Stimulated activated CD8-positive, alpha-beta memory T cell treated with anti-CD3 and anti-CD28 coated beads, Interleukin-2, amount 100 ng/mL, for 48 hours (primary cell): ENCODE results near the gene BCL6B.
"Not testable (repeated sequence)": the region's sequence is repeated elsewhere in the genome, so short reads cannot be mapped to it uniquely, and the experiment has no call there.

Experiments
- DNase-seq, 2 donors: peaks; one replicate each; pipeline ENCODE4 v3.0.0-alpha.2; 2020; ENCODE audit warnings: low read depth in 2 of 2

The BCL6B gene, protein sequence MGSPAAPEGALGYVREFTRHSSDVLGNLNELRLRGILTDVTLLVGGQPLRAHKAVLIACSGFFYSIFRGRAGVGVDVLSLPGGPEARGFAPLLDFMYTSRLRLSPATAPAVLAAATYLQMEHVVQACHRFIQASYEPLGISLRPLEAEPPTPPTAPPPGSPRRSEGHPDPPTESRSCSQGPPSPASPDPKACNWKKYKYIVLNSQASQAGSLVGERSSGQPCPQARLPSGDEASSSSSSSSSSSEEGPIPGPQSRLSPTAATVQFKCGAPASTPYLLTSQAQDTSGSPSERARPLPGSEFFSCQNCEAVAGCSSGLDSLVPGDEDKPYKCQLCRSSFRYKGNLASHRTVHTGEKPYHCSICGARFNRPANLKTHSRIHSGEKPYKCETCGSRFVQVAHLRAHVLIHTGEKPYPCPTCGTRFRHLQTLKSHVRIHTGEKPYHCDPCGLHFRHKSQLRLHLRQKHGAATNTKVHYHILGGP

DNA sequence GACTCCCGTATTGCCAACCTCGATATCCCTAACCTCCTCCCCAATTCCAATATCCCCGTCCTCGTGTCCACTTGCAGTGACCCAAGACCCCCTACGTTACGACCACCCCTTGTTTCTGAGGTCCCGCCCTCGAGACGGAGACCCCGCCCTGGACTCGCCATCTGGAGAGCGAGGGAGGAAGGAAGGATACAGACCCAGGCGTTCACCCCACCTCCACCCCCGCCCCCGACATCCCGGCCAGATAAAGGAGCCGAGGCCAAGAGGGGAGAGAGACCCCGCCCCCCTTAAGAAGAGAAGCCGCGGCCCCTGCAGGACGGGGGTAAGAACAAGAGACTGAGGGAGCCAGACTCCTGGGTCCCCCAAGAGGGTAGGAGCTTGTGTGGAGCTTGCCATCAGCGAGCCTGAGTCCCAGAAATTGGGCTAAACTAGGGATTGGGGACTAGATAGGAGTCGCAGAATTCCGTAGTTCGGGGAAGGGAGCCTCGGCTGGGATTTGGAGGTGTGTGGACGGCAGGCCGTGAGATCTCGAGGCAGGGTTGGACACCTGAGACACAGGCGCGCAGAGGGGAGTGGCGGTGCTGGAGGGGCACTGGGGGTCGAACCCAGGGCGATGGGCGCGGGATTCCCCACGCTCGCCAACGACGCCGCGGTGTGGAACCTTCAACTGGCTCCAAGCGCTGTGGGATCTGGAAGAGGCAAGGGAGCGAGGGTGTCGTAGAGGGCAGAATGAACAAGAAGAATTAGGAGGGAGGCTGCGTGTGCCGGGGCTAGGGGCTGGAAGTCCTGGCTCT lies at the start of gene BCL6B:
Gene BCL6B (plus strand): TSS at position 270 of the 791 bp plus-strand sequence. CDS start 622 bp downstream, outside the sequence.
- no peak for DNase-seq

DNA sequence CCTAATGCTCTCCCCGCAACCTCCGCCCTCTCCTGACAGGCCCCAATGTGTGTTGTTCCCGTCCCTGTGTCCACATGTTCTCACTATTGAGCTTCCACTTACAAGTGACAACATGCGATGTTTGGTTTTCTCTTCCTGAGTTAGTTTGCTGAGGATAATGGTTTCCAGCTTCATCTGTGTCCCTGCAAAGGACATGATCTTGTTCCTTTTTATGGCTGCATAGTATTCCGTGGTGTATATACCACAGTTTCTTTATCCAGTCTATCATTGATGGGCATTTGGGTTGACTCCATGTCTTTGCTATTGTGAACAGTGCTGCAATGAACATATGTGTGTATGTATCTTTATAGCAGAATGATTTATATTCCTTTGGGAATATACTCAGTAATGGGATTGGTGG lies 43.4 kb upstream of the BCL6B start:
- not testable (repeated sequence) for DNase-seq

DNA sequence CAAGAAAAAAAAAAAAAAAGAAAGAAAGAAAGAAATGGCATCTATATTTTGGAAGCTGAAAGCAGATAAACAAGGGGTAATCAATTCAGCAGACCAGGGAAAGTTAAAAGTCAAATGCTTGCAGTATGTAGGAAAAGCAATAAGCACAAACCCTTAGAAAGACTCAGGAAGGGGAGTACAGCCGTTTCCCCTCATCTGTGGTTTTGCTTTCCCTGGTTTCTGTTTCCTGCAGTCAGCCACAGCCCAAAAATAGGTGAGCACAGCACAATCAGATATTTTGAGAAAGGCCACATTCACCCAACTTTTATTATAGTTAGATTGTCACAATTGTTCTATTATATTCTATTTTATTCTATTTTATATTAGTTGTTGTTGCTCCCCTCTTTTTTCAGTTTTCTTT lies 41.4 kb upstream of the BCL6B start:
- DNase-seq = no peak

DNA sequence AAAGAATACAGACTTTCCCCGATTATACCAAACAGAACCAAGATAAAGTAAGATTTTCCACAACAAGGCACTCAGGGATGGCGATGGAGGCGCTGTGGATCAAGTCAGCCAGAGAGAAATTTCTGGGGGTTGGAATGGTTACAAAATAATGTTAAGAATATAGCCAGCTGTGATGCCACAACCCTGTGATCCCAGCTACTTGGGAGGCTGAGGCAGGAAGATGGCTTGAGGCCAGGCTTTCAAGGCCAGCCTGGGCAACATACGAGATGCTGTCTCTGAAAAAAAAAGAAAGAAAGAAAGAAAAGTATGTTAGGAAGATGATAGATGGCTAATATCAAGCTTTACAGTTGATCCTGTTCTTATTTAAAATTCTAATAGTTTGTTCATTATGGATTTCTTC lies 37.6 kb upstream of the BCL6B start:
- DNase-seq = no peak

DNA sequence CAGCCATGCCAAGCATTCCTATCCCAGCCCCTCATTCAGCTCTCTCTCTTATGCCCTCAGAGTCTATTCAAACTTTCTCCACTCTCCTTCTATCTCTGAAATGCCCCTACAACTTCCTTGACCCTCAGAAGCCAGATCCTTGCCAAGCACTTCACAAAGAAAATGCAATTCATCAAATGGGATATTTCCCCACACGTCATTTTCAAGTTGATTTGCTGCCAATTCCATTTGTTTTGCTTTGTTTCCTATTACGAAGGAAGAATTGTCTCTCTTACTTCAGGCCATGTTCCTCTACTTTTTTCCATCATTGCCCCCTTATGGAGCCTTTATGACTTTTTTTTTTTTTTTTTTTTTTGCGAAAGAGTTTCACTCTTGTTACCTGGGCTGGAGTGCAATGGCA lies 36.2 kb upstream of the BCL6B start:
- DNase-seq = no peak

DNA sequence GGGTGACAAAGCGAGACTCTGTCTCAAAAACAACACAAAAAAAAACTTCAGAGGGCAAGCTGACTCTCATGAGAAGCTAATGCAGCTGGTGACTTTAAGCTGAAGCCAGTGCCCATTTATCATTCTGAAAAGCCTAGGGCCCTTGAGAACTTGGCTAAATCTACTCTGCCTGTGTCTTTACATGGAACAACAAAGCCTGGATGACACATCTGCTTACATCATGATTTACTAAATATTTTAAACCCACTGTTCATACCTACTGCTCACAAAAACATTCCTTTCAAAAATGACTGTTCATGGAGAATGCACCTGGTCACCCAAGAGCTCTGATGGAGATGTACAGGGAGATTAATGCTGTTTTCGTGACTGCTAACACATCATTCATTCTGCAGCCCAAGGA lies 33.1 kb upstream of the BCL6B start:
- DNase-seq = no peak

DNA sequence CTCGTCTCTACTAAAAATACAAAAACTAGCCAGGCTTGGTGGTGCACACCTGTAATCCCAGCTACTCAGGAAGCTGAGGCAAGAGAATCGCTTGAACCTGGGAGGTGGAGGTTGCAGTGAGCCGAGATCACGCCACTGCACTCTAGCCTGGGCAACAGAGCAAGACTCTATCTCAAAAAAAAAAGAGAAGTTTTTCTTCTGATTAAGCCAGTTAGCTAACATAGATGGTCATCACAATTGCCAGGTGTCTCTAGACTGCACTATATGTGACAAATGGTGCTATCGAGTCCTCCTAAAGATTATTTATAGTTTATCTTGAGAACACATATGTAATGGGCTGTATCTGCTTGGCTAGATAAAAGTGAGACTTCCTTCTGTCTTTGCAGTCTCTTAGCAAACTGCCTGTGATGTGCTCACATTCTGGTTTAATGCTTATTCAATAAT lies 29.2 kb upstream of the BCL6B start:
- not testable (repeated sequence) for DNase-seq

DNA sequence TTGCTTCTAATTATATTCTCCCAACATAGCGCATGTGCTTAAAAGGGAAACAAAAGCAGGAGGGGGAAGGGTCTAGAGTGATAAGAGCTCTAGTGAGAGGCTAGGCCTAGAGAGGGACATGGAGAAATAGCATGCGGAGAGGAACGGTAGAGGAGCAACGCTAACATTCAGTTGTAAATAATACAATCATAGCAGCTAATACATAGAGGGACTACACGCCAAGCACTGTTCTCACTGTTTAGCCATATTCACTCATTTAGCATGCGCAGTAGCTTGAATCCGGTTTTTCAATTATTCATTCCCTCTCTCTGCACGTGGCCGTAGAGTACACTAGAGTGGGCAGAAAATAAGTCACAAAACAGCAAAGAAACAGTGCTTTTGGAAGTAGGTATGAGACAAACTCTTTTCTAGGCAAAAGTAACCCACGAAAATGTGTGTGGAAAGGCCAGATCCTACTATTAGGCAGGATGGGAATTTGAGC lies 28.7 kb upstream of the BCL6B start:
- DNase-seq = no peak

DNA sequence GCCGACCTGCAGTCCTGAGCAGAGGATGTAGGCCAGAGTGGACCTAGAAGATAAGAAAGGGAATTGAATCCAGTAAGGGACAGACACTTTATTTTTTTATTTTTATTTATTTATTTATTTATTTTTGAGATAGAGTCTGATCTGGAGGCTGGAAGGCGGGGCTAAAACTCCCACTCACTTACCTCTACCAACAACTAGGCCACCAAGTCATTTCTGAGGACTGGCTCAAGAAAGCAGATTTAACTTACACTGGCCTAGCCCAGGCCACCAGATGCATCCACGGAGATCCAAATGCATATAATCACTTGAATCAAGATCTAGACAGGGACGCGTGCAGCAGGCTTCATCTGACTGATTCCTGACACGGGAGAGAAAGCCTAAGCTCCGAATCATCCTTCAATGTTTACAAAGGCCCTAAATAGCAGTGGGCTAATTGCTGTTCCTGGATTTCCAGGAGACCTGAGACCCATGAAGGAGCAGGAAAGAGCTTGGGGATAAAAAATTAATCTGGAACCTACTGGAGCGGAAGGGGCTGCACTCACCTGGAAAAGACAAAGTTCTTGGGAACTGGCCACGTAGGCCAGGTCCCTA lies 28.1 kb upstream of the BCL6B start:
- DNase-seq = no peak

DNA sequence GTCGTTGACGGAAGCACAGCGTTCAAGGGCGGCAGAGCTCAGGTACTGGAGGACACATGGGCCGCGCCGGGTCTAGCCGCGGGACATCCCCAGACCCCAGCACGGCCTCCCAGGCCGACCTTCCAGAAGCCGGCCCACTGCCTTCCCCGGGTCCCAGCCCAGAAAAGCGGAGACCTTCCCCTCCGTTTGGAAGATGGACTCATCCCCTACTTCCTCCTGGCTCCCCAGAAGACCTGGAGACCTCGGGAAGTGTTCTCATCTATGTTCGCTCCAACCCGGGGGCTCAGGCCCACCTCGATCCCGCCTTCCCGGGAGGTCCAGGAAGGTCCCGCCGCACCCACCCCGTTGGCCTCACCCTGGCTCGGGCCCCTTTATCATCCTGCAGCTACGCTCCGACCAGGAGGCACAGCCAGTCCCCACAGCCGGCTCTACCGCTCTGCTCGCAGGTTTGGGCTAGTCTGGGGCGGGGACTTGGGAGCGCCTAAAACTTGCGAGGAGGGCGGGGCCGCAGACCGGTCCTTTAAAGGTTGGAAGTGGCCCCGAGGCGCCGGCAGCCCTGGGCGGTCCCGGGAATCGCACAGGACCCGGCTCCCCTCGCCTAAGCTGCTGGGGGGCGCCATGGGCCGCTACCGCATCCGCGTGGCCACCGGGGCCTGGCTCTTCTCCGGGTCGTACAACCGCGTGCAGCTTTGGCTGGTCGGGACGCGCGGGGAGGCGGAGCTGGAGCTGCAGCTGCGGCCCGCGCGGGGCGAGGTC lies 27.2 kb upstream of the BCL6B start, which contains the start of gene ALOX12:
Gene ALOX12 (plus strand): TSS at position 550 of the 756 bp plus-strand sequence. CDS start 69 bp downstream, at position 619.
- DNase-seq = no peak

DNA sequence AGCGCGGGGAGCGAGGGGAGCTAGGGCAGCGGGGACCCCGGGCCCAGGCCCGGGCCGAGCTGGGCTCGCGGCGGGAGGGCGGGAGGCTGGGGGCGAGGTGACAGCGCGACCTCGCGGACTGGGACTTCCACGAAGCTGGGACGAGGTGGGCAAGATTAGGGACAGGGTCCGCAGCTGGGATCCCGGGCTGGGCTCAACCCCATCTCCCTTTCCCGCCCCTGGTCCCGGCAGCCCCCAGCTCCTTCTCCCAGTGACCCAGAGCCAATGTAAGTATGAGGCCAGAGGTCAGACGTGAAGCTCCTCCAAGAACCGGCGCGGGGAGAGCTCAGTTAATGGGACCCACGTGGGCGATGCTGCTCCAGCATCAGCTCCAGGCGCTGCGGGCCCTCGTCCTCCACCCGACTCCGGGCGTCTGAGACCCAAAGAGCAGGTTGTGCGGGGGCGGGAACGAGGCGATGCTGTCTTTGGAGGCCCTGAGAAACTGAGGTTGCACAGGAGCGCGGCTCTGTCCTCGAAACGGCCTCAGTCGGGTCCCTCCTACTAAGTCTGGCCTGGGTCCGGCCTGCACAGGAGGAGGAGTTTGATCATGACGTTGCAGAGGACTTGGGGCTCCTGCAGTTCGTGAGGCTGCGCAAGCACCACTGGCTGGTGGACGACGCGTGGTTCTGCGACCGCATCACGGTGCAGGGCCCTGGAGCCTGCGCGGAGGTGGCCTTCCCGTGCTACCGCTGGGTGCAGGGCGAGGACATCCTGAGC lies 26.4 kb upstream of the BCL6B start:
- no peak for DNase-seq

DNA sequence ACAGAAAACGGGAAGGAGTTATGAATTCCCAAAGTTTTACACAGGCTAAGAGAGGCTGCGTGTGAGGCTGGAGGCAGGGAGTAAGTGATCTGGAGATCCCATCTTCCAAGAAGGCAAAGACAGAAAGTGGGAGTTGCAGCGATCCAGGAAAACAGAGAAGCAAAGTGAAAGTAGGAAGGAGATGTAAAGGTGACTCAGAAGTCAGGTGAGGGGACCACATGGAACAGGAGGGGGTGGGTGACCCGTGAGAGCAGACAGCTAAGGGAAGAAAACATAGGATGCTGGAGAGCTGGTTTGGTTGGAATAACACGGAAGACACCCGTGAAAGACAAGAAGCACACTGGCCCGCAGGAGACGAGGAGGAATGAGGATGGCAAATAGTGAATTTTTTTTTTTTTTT lies 25.7 kb upstream of the BCL6B start:
- DNase-seq = no peak

DNA sequence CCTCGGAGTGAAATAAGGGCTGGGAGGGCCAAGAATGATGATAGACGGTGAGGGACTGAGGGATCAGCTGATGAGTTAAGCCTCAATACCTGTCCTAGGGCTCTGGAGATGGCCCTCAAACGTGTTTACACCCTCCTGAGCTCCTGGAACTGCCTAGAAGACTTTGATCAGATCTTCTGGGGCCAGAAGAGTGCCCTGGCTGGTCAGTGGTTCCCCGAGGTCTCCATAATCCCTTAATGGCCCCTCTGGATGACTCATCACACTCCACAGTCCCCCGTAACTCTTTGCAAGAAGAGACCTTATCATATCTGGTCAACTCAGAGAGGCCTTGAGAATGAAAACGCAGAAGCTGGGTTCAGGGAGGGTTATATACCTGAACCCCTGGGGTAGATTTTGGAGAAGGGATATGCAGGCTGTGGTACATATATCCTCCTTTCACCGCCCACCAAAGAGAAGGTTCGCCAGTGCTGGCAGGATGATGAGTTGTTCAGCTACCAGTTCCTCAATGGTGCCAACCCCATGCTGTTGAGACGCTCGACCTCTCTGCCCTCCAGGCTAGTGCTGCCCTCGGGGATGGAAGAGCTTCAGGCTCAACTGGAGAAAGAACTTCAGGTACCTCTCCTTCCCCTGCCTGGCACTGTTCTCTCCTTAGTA lies 23.9 kb upstream of the BCL6B start:
- DNase-seq = no peak

DNA sequence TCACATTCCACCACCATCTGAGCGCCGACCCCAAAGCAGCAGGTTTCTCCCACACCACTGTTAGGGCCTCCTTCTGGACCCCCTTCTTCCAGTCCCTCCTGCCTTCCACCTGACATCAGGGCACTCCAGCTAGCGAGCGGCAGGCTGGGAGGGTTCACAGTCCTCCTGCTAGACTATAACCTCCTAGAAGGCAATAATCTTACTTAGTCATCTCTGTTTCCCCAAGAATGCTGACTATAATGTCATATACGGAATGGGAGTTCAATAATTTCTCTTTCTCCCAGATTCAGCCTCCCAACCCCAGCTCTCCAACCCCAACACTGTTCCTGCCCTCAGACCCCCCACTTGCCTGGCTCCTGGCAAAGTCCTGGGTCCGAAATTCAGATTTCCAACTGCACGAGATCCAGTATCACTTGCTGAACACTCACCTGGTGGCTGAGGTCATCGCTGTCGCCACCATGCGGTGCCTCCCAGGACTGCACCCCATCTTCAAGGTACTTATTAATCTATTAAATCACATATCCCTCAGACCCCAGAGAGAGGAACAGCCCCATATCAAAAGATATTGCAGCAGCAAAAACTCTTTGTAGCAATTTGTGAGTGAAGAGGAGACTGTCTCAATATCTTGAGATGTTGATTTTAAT lies 21.4 kb upstream of the BCL6B start:
- peak in 1 of 2 donors; percentile 49 for DNase-seq

DNA sequence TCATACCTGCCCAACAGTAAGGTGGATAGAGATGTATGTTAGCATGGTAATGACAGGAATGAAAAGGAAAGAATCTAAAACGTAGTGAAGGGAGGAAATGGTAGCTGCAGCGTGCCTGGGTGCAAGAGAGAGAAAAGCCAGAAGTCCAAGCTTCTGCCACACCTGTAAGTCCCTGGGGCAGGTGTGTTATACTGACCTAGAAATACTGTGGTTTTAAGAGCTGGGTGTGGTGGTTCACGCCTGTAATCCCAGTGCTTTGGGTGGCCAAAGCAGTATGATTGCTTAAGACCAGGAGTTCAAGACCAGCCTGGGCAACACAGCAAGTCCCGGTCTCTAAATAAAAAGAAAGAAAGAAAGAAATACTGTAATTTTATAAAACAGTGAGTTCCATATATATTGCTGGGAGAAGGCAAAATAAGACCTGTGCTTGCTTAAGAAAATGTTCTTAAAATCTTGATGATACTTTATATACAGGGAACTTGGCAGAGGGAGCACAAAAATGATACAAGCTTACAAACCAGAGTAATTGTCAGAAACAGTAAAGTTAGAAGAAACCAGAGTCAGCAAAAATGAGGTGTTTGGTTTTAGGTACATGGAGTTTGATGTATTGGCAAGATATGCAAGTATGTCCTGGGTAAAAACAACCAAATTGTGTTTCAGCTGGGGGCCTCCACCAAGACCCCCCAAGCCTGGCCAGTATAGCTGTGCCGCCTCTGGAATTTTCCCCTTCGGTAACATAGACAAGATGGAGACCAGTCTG lies 20.4 kb upstream of the BCL6B start:
- DNase-seq = no peak

DNA sequence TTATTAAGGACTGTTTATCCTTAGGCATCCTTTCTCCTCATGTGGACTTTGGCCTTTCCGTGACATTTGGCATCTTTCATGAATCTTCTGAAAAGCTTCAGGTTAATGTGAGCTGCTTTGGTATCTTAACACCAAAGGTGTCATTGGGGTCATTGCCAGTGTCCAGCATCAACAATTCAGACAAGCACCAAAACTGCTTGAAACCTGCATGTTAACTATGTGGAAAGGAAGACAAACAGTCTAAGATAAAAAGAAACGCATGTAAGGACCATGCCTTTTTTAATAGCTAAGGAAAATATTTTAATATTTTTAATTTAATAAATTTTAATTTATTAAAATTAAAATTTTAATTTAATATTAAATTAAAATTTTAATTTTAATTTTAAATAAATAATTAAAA lies 19.1 kb upstream of the BCL6B start:
- DNase-seq = no peak

DNA sequence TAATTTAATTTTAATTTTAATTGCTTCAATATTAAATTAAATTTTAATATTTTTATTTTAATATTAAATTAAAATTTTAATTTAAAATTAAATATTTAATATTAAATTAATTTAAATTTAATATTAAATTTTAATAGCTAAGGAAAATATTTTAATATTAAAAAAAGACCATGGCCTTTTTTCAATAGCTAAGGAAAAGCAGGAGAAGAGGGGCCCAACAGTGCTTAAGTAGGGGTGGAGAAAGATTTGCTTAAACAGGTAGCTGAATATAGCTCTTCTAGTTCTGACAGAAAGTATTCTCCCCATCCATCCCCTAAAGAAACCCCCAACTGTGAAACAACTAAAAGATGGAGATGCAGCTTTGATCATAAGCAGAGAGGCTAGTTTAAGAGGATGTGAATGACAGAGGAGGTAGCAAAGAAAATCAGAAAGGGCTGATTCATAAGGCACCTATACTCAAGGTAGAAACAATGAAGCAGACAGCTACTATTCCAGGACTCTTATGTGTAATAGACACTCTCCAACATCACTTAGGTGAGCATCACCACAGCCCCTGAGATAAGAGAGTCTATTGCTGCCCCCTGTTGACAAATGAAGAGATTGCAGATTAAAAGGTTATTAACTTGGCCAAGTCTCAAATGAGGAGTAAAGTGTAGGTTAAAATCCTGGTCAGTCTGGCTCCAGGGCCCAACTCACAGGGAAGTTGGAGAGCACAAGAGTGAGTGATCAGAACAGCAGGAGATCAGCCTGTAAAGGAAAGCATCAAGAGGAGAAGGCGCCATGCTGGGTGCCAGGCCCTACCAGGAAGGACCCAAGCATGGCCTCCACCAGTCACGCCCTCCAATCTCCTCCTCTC lies 18.2 kb upstream of the BCL6B start:
- DNase-seq = no peak

DNA sequence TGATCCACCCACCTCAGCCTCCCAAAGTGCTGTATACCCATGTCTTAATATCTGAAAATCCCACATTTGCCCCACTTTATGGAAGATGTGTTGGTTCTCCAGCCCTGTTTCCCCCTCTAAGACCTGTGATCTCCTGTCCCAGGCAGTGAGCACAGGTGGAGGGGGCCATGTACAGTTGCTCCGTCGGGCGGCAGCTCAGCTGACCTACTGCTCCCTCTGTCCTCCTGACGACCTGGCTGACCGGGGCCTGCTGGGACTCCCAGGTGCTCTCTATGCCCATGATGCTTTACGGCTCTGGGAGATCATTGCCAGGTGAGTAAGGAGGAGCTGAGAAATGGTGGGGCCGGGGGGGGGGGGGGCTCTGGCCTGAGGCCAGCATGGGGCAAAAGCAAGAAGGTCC lies 17.1 kb upstream of the BCL6B start:
- DNase-seq = no peak
